WTC11 (cell line): Measurements from ENCODE around the gene FGD6.

Experiments
- ATF2 ChIP-seq: sonication (generic); formaldehyde crosslinking; IDR thresholded peaks from 2 replicates; pipeline ENCODE4 v1.8.1; 2022; ENCODE audit warnings: low read depth, missing genetic modification reagents, borderline replicate concordance
- CTCF ChIP-seq: fragments of 200-600 bp; IDR thresholded peaks from 2 replicates; pipeline ENCODE4 v1.8.0; 2022; ENCODE audit warnings: antibody characterized with exemption
- JUN ChIP-seq: sonication (generic); formaldehyde crosslinking; IDR thresholded peaks from 2 replicates; pipeline ENCODE4 v1.8.0; 2023; ENCODE audit warnings: mild to moderate bottlenecking, missing genetic modification reagents
- MXD4 ChIP-seq: fragments of 250-450 bp; sonication (Bioruptor Pico); IDR thresholded peaks from 2 replicates; pipeline ENCODE4 v1.8.0; 2021; ENCODE audit warnings: mild to moderate bottlenecking, moderate library complexity, borderline replicate concordance
- USF1 ChIP-seq: sonication (generic); formaldehyde crosslinking; IDR thresholded peaks from 2 replicates; pipeline ENCODE4 v1.8.0; 2022; ENCODE audit warnings: mild to moderate bottlenecking, missing genetic modification reagents
- ZNF138 ChIP-seq: sonication (generic); formaldehyde crosslinking; conservative IDR thresholded peaks from 2 replicates; pipeline ENCODE4 v1.8.1; 2022; ENCODE audit warnings: mild to moderate bottlenecking, moderate library complexity, missing genetic modification reagents
- ZNF232 ChIP-seq: sonication (generic); formaldehyde crosslinking; IDR thresholded peaks from 2 replicates; pipeline ENCODE4 v1.8.0; 2022; ENCODE audit warnings: mild to moderate bottlenecking, missing genetic modification reagents

- no peak for TF ChIP-seq USF1 (CRISPR knock-in tag)
- no peak for TF ChIP-seq CTCF
- TF ChIP-seq ZNF138 (CRISPR knock-in tag) = no peak
- TF ChIP-seq ZNF232 = no peak
- no peak for TF ChIP-seq ATF2 (CRISPR knock-in tag)
- no peak for TF ChIP-seq MXD4 (CRISPR knock-in tag)
- TF ChIP-seq JUN (CRISPR knock-in tag) = no peak
Observed at GRCh38 chr12:95259368-95259767, 42.1 kb upstream of the FGD6 start.
